IPS DF 6.9 (cell line): ENCODE measurements around the gene SORT1.
"Not testable (repeated sequence)": the region's sequence is repeated elsewhere in the genome, so short reads cannot be mapped to it uniquely, and the experiment has no call there.

Experiments
- DNase-seq: peaks from one replicate; pipeline ENCODE4 v3.0.0-alpha.2; 2013; ENCODE audit warnings: low read depth, low spot score
- H3K27ac ChIP-seq: one replicate; pipeline ENCODE4 v1.5.1; 2013; ENCODE audit warnings: low read length, control low read depth
- H3K27me3 ChIP-seq: 2 replicates; pipeline ENCODE4 v1.6.1; 2013; ENCODE audit warnings: mild to moderate bottlenecking, low read length; ENCODE audit not compliant: control insufficient read depth, insufficient read depth
- H3K36me3 ChIP-seq: 2 replicates; pipeline ENCODE4 v1.6.1; 2013; ENCODE audit warnings: low read length; ENCODE audit not compliant: control insufficient read depth, insufficient read depth
- H3K4me1 ChIP-seq: 2 replicates; pipeline ENCODE4 v1.6.1; 2013; ENCODE audit warnings: low read length; ENCODE audit not compliant: control insufficient read depth, insufficient read depth
- H3K4me3 ChIP-seq: 2 replicates; pipeline ENCODE4 v1.5.1; 2013; ENCODE audit warnings: mild to moderate bottlenecking, low read length
- H3K9me3 ChIP-seq: 2 replicates; pipeline ENCODE4 v1.6.1; 2013; ENCODE audit warnings: low read length, inconsistent platforms; ENCODE audit not compliant: control insufficient read depth, insufficient read depth
- WGBS: extraction: QIAGEN DNeasy Blood & Tissue Kit; methylation state at CpG from one replicate; pipeline ENCODE4 v1.1.7; 2013; ENCODE audit warnings: mixed read lengths, missing lambda C conversion rate; ENCODE audit not compliant: insufficient read length, insufficient coverage; 5-methylcytosine and 5-hydroxymethylcytosine counted together

SORT1 gene

DNA sequence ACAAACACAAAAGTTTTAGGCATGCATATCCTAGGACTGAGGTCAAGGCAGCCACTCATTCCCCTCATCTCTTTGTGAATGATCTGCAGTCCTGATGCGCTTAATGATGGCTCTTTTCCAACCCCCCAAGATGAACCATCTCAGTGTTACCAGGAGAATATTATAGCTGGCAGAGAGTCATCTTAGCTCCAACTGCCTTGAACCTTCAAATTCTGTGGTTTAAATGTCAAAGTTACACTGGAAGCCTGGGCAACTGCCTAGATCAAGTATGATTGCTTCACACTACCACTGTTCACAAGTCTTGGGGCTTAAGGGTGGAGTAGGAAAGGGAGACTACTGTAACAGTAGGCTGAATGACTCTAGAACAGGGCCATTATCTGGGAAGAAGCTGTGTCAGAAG, 82.9 kb downstream of the SORT1 start:
- H3K4me3 ChIP-seq = no peak overlapping the region
- no peaks in the 10 kb centered on the region for H3K27me3 ChIP-seq
- no peak for DNase-seq
- H3K27ac ChIP-seq = no peak overlapping the region
- no CpG with 5 or more reads among the region's 1 CpG for WGBS
- H3K9me3 ChIP-seq = no peaks in the 10 kb centered on the region
- peaks cover 16% of the 10 kb centered on the region for H3K36me3 ChIP-seq
- no peaks in the 10 kb centered on the region for H3K4me1 ChIP-seq

DNA sequence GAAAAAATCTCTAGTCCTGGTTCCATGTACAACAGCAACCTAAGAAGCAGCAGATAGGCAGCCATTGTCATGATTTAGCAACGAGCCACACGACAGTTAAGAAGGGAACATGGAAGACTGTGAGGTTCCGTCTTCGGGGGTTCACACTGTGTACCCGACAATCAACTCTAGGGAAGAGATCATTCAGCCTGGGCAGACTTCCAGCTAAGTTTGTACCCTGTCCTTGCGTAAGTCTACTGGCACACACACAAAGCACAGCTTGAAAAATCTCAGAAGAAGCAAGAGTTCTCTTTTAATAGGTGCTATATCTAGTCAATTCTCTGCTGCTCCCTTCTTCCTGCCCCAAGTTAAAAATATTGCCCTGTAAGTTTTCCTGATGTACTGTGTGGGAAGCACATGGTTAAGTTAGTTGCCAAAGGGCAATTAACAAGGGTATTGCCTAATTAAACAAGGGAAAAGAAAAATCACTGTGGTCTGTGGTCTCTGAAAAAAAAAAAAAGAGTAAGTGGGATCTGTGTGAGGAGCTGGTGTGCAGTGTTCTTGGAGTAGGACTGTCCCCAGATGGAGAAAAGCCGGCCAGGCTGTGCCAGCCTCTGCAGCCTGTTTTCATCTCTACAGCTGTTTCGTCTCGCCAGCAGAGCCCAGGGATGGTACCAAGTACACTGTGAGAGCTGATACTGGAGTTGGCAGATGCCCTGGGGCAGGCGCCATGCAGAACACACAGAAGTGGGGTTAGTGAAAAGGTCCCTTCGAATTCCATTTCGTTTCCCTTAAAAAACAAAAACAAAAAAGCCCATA, 84.5 kb downstream of the SORT1 start:
- no peaks in the 10 kb centered on the region for H3K4me1 ChIP-seq
- no peaks in the 10 kb centered on the region for H3K9me3 ChIP-seq
- peaks cover 16% of the 10 kb centered on the region for H3K36me3 ChIP-seq
- H3K27me3 ChIP-seq = no peaks in the 10 kb centered on the region
- no CpG with 5 or more reads among the region's 12 CpGs for WGBS
- no peak overlapping the region for H3K27ac ChIP-seq
- no peak for DNase-seq
- no peak overlapping the region for H3K4me3 ChIP-seq

DNA sequence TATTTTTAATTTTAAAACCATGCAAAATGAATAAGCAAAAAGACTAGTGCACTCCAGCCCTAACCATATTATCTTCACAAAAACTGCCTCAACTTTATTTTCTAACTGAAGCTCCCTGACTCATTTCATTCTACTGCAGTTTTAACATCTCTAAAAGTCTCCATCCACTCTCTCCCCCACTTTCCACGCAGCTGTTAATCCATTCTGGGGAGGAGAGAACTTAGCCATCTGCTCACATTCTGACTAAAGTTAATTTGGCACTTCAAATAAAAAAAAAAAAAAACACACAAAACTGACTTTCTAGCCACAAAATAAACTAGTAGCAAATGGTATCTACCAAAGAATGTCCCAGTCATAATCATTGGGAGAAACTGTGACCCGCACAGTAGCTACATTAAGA, 85.5 kb downstream of the SORT1 start:
- H3K9me3 ChIP-seq = no peaks in the 10 kb centered on the region
- H3K27ac ChIP-seq = no peak overlapping the region
- DNase-seq = no peak
- H3K27me3 ChIP-seq = no peaks in the 10 kb centered on the region
- peaks cover 10% of the 10 kb centered on the region for H3K36me3 ChIP-seq
- H3K4me1 ChIP-seq = no peaks in the 10 kb centered on the region
- no peak overlapping the region for H3K4me3 ChIP-seq
- no CpG with 5 or more reads among the region's 2 CpGs for WGBS

DNA sequence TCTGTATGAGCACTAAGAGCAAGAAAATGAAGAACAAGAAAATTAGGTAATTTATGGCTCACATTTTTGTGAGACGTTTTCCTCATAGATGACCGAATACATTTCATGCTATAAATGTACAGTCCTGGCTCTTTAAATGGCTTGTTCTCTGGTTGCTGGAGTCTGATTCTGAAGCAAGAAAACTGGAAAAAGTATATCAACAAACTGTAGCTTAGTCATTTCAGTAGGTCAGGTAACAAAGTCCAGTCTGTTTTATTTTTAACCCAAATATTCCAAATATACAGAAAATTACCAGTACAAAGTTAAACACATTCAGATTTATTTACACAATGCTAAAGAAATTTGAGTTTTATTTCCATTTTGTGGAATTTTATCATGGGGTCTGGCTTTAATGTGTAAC, 88.4 kb downstream of the SORT1 start:
- Histone ChIP-seq H3K9me3 (no peaks in the 10 kb centered on the region), H3K27ac (no peak overlapping the region), H3K27me3 (no peaks in the 10 kb centered on the region), H3K4me1 (peaks cover 2% of the 10 kb centered on the region), H3K36me3 (peaks cover 5% of the 10 kb centered on the region; the same call in 1 of the 2 replicates), H3K4me3 (no peak overlapping the region)
- WGBS = no CpG with 5 or more reads among the region's 2 CpGs
- no peak for DNase-seq

DNA sequence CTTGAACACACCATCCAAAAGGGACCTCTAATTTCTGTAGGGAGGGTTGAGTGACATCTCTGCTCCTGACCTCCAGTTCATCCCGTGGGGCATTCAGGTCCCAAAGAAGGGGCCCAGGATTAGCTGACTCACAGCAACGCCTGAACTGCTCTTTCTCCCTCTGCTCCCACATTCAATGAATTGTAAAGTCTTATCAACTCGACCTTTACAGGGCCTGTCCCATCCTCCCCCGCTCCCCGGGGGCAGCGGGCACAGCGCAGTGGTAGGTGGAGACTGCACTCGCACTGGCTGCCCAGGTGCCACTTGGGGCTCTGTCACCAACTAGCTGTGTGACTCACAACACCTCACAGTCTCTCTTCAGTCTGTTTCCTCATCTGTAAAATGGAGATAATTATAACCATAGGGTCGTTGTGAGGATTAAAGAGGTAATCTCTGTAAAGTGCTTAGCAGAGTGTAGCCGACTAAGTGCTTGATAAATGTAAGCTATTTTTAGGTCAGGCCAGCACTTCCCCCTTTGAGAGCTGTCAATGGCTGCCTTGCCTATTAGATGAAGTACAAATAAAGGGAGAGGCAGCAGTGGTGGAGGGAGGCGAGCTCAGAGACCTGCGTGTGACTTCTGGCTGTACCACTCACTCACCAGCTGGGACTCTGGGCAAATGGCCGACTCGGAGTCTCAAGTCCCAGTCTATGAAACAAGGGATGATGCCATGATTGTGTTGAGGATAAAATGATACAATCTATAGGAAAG, 90.3 kb downstream of the SORT1 start:
- no peak for DNase-seq
- WGBS = no CpG with 5 or more reads among the region's 14 CpGs
- Histone ChIP-seq H3K4me1 (peaks cover 2% of the 10 kb centered on the region), H3K27ac (no peak overlapping the region), H3K4me3 (no peak overlapping the region), H3K36me3 (no peaks in the 10 kb centered on the region), H3K9me3 (no peaks in the 10 kb centered on the region), H3K27me3 (no peaks in the 10 kb centered on the region)

DNA sequence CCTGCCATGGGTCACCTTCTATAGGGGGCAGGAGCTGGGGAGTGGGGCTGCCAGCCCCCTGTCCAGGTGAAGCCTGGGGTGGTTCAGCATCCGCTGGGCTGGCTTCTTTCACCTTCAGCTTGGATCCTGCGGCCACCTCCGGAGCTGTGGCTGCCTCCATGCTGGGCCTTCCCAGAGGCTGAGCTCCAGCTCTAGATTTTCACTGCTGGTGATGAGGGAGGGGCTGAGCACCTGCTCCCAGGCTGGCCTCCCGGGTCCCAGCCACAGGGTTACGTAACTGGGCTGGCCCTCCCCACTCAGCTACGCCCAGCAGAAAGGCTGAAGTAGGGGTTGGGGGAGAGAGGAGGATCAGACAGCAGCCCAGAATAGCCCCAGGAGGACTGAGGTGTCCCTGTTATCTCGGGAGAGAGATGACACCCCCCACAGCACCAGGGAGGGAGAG, 90.9 kb downstream of the SORT1 start, which contains the start of gene MYBPHL:
TSS of gene MYBPHL (minus strand) at position 180 of the 442 bp plus-strand sequence. CDS start at position 160, 20 bp downstream.
- H3K9me3 ChIP-seq = no peaks in the 10 kb centered on the region
- no peak within 1 kb of the TSS for H3K4me3 ChIP-seq
- WGBS = no CpG with 5 or more reads among the region's 7 CpGs
- no peaks in the 10 kb centered on the region for H3K27me3 ChIP-seq
- no peak for DNase-seq
- H3K27ac ChIP-seq = no peak within 1 kb of the TSS
- H3K36me3 ChIP-seq = no peaks in the 10 kb centered on the region
- H3K4me1 ChIP-seq = peaks cover 2% of the 10 kb centered on the region

DNA sequence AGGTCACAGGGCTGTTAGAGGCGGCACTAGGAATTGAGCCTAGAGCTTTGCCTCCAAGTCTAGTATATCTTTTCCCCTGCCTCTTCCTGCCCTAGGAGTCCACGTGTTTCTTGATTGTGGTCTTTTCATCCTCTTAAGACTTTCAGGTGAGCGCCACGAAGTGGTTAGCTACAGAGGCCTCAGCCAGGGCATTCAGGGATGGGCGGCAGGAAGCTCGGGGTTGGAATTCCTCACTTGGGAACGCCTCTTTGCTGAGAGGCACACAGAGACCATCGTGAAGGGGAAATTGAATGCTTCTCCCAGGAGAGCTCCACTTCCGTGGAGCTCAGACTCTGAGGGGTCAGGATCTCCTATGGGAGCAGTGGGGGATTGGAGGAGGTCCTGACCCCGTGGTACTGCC, 91.7 kb downstream of the SORT1 start:
- H3K27ac ChIP-seq, DNase-seq, H3K36me3 ChIP-seq, H3K4me1 ChIP-seq, H3K27me3 ChIP-seq, H3K9me3 ChIP-seq, H3K4me3 ChIP-seq: not testable (repeated sequence)
- no CpG with 5 or more reads among the region's 10 CpGs for WGBS

DNA sequence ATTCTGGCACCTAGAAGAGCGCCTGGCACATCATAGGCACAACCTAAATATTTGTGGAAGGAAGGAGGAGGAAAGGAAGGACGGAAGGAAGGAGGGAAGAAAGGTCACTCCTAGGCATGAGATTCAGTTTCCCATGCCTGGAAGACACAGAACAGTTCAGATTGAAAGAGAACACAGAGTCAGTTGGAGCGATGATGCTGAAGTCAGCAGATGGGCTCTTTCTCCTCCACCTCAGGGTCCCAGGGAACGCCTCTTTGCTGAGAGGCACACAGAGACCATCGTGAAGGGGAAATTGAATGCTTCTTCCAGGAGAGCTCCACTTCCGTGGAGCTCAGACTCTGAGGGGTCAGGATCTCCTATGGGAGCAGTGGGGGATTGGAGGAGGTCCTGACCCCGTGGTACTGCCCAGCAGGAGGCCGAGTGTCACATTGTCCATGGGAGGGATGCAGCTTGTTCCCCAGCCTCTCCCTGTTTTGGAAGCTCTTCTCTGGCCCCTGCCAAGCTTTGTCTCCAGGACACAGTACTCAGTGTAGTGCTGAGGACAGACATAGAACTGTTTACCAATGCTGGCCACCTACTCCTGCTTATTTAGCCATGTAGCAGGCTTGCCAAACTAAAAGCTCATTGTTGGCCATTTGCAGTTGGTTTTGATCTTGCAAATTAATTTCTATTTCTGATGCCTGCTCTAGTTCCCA, 93.3 kb downstream of the SORT1 start:
- Histone ChIP-seq H3K27ac (no peak overlapping the region), H3K36me3 (no peaks in the 10 kb centered on the region), H3K4me1 (peaks cover 4% of the 10 kb centered on the region), H3K27me3 (no peaks in the 10 kb centered on the region), H3K9me3 (no peaks in the 10 kb centered on the region), H3K4me3 (no peak overlapping the region)
- DNase-seq = no peak
- no CpG with 5 or more reads among the region's 8 CpGs for WGBS

DNA sequence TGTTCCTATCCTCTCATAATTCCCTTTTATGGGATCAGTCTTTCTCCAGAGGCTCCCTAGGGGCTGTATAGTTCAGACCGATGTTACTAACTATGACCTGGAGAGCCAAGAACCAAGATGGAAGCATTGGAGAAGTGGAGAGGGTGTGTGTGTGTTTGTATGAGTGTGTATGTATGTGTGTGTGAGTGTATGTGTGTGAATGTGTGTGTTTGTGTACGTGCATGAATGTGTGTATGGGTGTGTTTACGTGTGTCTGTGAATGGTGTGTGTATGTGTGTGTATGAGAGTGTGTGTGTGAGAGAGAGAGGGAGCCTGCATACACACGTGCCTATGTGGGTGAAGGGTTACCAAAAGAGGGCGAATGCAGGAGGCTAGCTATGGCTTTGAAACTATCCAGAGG, 95.8 kb downstream of the SORT1 start:
- no peak overlapping the region for H3K4me3 ChIP-seq
- H3K36me3 ChIP-seq = no peaks in the 10 kb centered on the region
- H3K9me3 ChIP-seq = no peaks in the 10 kb centered on the region
- H3K27ac ChIP-seq = no peak overlapping the region
- WGBS = 100% methylated on average over 2 of the region's 5 CpGs
- peaks cover 2% of the 10 kb centered on the region for H3K4me1 ChIP-seq
- no peak for DNase-seq
- no peaks in the 10 kb centered on the region for H3K27me3 ChIP-seq

DNA sequence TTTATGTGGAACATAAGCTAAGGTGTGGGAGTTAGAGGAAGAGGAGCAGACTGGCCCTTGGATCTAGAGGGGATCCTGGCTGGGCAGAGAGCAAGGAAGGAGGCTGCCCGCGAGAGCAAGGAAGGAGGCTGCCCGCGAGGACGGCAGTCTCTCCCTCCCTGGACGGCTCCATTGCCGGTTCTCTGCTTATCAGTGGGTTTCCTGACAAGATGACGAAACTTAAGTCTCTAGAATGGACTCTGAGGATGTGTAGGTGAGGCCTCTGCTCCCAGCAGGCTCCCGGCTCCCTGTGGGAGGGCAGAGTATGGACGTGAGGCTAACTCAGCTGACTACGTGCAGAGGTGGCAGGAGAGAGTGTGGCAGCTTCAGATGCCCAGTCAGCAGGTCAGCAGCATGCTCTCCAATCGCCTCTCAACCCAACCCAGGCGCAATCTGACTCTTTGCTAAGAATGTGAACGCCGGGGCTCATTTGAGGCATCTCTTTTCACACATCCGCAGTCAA, 97.0 kb downstream of the SORT1 start:
- Histone ChIP-seq H3K36me3 (no peaks in the 10 kb centered on the region), H3K27ac (no peak overlapping the region), H3K27me3 (no peaks in the 10 kb centered on the region), H3K4me3 (no peak overlapping the region), H3K9me3 (no peaks in the 10 kb centered on the region), H3K4me1 (peaks cover 2% of the 10 kb centered on the region; the same call in 1 of the 2 replicates)
- DNase-seq = no peak
- no CpG with 5 or more reads among the region's 16 CpGs for WGBS
